Inferior parietal cortex (tissue), 1 donor: Measurements from ENCODE around the gene SURF2.
"Not testable (repeated sequence)": the region's sequence is repeated elsewhere in the genome, so short reads cannot be mapped to it uniquely, and the experiment has no call there.

ENCODE experiments used
- DNase-seq: peaks from one replicate; pipeline ENCODE4 v3.0.0-alpha.2; 2016; ENCODE audit errors: extremely low spot score

SURF2 gene

GRCh38 chr9:133375724-133376654 lies 19.6 kb downstream of the SURF2 start, which contains the start of the genes STKLD1 and SURF4:
TSS of gene STKLD1 (plus strand) at chr9:133376366. CDS start at chr9:133376474, 108 bp downstream.
TSS of gene SURF4 (minus strand) at chr9:133376060. CDS start at chr9:133375969, 91 bp downstream.
- peak; percentile 90 for DNase-seq

GRCh38 chr9:133377280-133377679 lies 20.9 kb downstream of the SURF2 start:
- not testable (repeated sequence) for DNase-seq

GRCh38 chr9:133377721-133378216 lies 21.4 kb downstream of the SURF2 start:
- no peak for DNase-seq

- no peak for DNase-seq
Measured at GRCh38 chr9:133378408-133378962, 22.1 kb downstream of the SURF2 start.

- DNase-seq: no peak
Measured at GRCh38 chr9:133379153-133380086, 23.1 kb downstream of the SURF2 start.

GRCh38 chr9:133380734-133381133 lies 24.4 kb downstream of the SURF2 start:
- peak; percentile 47 for DNase-seq

GRCh38 chr9:133382507-133383141 lies 26.3 kb downstream of the SURF2 start:
- no peak for DNase-seq

- no peak for DNase-seq
Measured at GRCh38 chr9:133383438-133383837, 27.1 kb downstream of the SURF2 start.

- DNase-seq: no peak
Measured at GRCh38 chr9:133384736-133385321, 28.5 kb downstream of the SURF2 start.

GRCh38 chr9:133385452-133385851 lies 29.1 kb downstream of the SURF2 start:
- no peak for DNase-seq

GRCh38 chr9:133386338-133386737 lies 30.0 kb downstream of the SURF2 start:
- DNase-seq: no peak

GRCh38 chr9:133387680-133388079 lies 31.3 kb downstream of the SURF2 start:
- no peak for DNase-seq

- no peak for DNase-seq
Measured at GRCh38 chr9:133389025-133389557, 32.7 kb downstream of the SURF2 start.

- no peak for DNase-seq
Measured at GRCh38 chr9:133389562-133389961, 33.2 kb downstream of the SURF2 start.

GRCh38 chr9:133390713-133391112 lies 34.4 kb downstream of the SURF2 start:
- no peak for DNase-seq

- DNase-seq: not testable (repeated sequence)
Measured at GRCh38 chr9:133391449-133391848, 35.1 kb downstream of the SURF2 start.

- DNase-seq: not testable (repeated sequence)
Measured at GRCh38 chr9:133392308-133392707, 36.0 kb downstream of the SURF2 start.

GRCh38 chr9:133393399-133393798 lies 37.0 kb downstream of the SURF2 start:
- DNase-seq: no peak

- no peak for DNase-seq
Measured at GRCh38 chr9:133394687-133395271, 38.4 kb downstream of the SURF2 start.

GRCh38 chr9:133396952-133397351 lies 40.6 kb downstream of the SURF2 start:
- no peak for DNase-seq
